ENCODE measurements around the gene RPS26. TPM values are rescaled to one million over a fixed set of nuclear protein-coding genes. Genes with fewer than 3 reads are reported as not detected.
A peak's percentile ranks its signal among the peaks of the same experiment; 100 is the strongest.

Gene RPS26
- total and polyA plus RNA-seq, 2 of the 13 experiments (the other 11 are each of a cell fraction or from before 2014, with no cell fraction given): 150 to 421 TPM

- no peak for TF ChIP-seq NFKBIZ (CRISPR knock-in tag; IDR thresholded peaks at IDR 0.05)
- TF ChIP-seq PCBP1 (IDR thresholded peaks at IDR 0.05; ENCODE audit: borderline replicate concordance, low read depth, low read length): no peak
- peak; percentile 78; the same call in 1 of the 2 replicates for TF ChIP-seq REPIN1 (CRISPR knock-in tag; IDR thresholded peaks at IDR 0.05; ENCODE audit: borderline replicate concordance, low read depth)
- no peak for TF ChIP-seq ZNF235 (CRISPR knock-in tag; IDR thresholded peaks at IDR 0.05; ENCODE audit: borderline replicate concordance)
- TF ChIP-seq PRDM4 (CRISPR knock-in tag; IDR thresholded peaks at IDR 0.05; ENCODE audit: borderline replicate concordance): no peak
- TF ChIP-seq ZNF607 (CRISPR knock-in tag; IDR thresholded peaks at IDR 0.05; ENCODE audit: borderline replicate concordance): peak; percentile 84
- no peak for TF ChIP-seq PTBP1 (IDR thresholded peaks at IDR 0.05; ENCODE audit: low read depth, low read length, poor library complexity, severe bottlenecking)
- TF ChIP-seq FOSL2 (CRISPR knock-in tag; IDR thresholded peaks at IDR 0.05): 0 out of 2 replicates have a peak, but pooled peaks have one; percentile 10
- TF ChIP-seq ZNF800 (CRISPR knock-in tag; IDR thresholded peaks at IDR 0.05): 0 out of 2 replicates have a peak, but pooled peaks have one; percentile 44
- peak; percentile 43 for TF ChIP-seq ZNF121 (CRISPR knock-in tag; IDR thresholded peaks at IDR 0.05)
- TF ChIP-seq KLF12 (CRISPR knock-in tag; IDR thresholded peaks at IDR 0.05; ENCODE audit: borderline replicate concordance): no peak; the same call in 1 of the 2 replicates
- TF ChIP-seq ZFP37 (CRISPR knock-in tag; IDR thresholded peaks at IDR 0.05; ENCODE audit: borderline replicate concordance): 0 out of 2 replicates have a peak, but pooled peaks have one; percentile 27
- no peak for TF ChIP-seq TERF1 (CRISPR knock-in tag; IDR thresholded peaks at IDR 0.05)
- TF ChIP-seq IRF9 (CRISPR knock-in tag; IDR thresholded peaks at IDR 0.05; ENCODE audit: borderline replicate concordance): peak; percentile 36; the same call in 1 of the 2 replicates
- no peak for TF ChIP-seq ZNF562 (CRISPR knock-in tag; IDR thresholded peaks at IDR 0.05; ENCODE audit: borderline replicate concordance)
- TF ChIP-seq DPF2 (CRISPR knock-in tag; IDR thresholded peaks at IDR 0.05; ENCODE audit: borderline replicate concordance, low read depth): no peak
- peak; percentile 65; the same call in 1 of the 2 replicates for TF ChIP-seq CSRNP1 (CRISPR knock-in tag; IDR thresholded peaks at IDR 0.05)
- TF ChIP-seq SMARCE1 (IDR thresholded peaks at IDR 0.05; ENCODE audit: borderline replicate concordance): no peak
Measured at GRCh38 chr12:55996715-55997534, 44.8 kb upstream of the RPS26 start, which contains the start of gene SUOX (continued).
